ENCODE data around the gene RFX8. TPM values are rescaled to one million over a fixed set of nuclear protein-coding genes. Genes with fewer than 3 reads are reported as not detected.
A peak's percentile ranks its signal among the peaks of the same experiment; 100 is the strongest.

The RFX8 gene
- total RNA-seq, 4 donors from 2014 or later: 0.27 TPM; not detected in 3

DNA sequence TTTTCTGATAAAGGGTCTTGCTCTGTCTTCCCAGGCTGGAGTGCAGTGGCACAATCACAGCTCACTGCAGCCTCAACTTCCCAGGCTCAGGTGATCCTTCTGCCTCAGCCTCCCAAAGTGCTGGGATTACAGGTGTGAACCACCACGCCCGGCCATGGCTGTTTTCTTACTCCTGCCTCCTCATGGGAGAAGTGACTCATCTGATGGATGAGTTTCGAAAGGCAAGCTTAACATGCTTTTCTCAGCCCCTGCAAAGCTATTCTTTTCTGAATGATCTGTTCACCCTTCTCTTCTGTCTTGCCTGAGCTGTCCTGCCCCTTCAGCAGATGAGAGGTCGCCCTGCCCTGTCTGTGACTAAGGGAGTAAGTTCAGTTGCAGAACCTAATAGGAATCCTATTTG is 86.7 kb downstream of the RFX8 start:
- Histone ChIP-seq H3K9me3 (no peaks in the 10 kb centered on the region), H3K27ac (no peak overlapping the region), H3K4me1 (peaks cover 0 to 6% of the 10 kb centered on the region in 2 donors), H3K36me3 (no peaks in the 10 kb centered on the region), H3K27me3 (peaks cover 21 to 33% (median 27%) of the 10 kb centered on the region in 3 donors), H3K4me3 (no peak overlapping the region)
- DNase-seq (no peak), ATAC-seq (no peak)
- in situ Hi-C loops (cut with MboI; ENCODE audit: low sequenced_read_pairs in 4 of 4) (no loop called here), intact Hi-C loops (cut with DNase I; ENCODE audit: low total_unique reads) (no loop called here)
- TF ChIP-seq, protein P1, sequence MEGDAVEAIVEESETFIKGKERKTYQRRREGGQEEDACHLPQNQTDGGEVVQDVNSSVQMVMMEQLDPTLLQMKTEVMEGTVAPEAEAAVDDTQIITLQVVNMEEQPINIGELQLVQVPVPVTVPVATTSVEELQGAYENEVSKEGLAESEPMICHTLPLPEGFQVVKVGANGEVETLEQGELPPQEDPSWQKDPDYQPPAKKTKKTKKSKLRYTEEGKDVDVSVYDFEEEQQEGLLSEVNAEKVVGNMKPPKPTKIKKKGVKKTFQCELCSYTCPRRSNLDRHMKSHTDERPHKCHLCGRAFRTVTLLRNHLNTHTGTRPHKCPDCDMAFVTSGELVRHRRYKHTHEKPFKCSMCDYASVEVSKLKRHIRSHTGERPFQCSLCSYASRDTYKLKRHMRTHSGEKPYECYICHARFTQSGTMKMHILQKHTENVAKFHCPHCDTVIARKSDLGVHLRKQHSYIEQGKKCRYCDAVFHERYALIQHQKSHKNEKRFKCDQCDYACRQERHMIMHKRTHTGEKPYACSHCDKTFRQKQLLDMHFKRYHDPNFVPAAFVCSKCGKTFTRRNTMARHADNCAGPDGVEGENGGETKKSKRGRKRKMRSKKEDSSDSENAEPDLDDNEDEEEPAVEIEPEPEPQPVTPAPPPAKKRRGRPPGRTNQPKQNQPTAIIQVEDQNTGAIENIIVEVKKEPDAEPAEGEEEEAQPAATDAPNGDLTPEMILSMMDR (IDR thresholded peaks at IDR 0.05 in 4 of 5, conservative IDR thresholded peaks at IDR 0.05 in 1 of 5): no peak

DNA sequence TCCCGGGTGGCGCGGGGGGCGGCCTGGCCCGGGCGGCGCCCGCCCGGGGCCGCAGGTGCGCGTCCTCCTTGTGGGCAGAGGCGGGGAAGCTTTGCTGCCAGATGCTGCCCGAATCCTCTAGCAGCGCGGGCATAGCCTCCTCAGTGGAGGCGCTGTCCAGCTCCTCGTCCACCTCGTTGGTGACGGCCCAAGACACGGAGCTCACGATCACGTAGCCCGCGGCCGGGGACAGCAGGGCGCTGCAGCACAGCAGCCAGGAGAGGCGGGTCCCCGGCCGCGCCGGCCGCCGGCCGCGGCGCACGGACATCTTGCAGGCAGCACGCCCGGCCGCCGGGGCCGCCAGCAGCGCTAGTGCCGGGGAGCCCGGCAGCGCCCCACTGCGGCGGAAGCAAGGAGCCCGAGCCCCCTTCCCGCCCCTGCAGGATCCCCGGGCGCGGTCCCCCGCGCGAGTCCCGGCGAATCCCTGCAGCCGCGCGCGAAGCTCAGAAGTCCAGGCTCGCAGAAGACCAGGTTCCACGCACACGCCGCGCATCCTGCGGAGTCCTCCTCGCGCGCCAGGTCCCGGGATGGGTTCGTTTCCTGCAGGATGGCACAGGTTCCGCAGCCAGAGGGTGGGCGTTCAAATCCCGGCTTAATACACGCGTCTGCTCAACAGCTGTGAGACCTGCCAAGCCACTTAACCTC is 87.6 kb downstream of the RFX8 start, which contains the start of gene CREG2:
TSS of gene CREG2 (minus strand) at position 353 of the 684 bp plus-strand sequence. CDS start at position 307, 46 bp downstream.
- peak within 1 kb of the TSS; percentile 34 to 48 (median 41) for H3K4me3 ChIP-seq
- TF ChIP-seq POLR2A (IDR thresholded peaks at IDR 0.05): no peak
- TF ChIP-seq, protein P1 (IDR thresholded peaks at IDR 0.05 in 4 of 5, conservative IDR thresholded peaks at IDR 0.05 in 1 of 5): peak in 3 of 5 experiments; percentile 27 to 47 (median 27)
- in situ Hi-C loops (cut with MboI; ENCODE audit: low sequenced_read_pairs in 4 of 4): no loop called here
- H3K4me1 ChIP-seq: peaks cover 0 to 6% of the 10 kb centered on the region in 2 donors
- H3K9me3 ChIP-seq: no peaks in the 10 kb centered on the region
- ATAC-seq (peak; percentile 18 to 47), DNase-seq (peak in 1 of 2 donors; percentile 19)
- intact Hi-C loops (cut with DNase I; ENCODE audit: low total_unique reads): no loop called here
- peaks cover 21 to 33% (median 31%) of the 10 kb centered on the region in 3 donors for H3K27me3 ChIP-seq
- H3K27ac ChIP-seq: no peak within 1 kb of the TSS
- H3K36me3 ChIP-seq: no peaks in the 10 kb centered on the region

DNA sequence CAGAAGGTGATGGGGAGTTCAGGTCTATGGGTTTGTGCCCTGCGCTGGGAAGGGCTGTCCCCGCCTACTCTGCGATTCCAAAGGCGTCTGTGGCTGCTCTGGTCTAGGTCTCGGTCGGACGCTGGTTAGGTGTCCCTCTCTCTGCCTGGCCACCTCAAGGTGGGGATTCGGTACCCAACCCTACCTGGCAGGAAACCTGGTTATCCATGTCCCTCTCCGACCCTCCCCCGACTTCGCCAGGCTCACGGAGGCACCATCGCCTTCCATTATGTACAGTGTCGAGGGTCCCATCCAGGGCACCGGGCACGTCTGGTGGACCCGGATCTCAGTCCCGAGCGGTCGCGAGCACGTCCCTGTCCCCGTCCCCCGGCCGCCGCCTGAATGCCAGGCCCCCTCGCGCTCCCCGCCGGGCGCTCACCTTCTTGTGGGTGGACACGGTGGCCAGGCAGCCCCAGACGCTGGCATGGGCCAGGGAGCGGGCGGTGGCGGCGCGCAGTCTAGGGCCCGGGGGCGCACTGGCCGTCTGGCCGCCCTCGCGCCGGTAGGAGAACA is 88.2 kb downstream of the RFX8 start:
- DNase-seq (no peak), ATAC-seq (no peak)
- Histone ChIP-seq H3K4me1 (peaks cover 0 to 6% of the 10 kb centered on the region in 2 donors), H3K36me3 (no peaks in the 10 kb centered on the region), H3K27ac (no peak overlapping the region), H3K9me3 (no peaks in the 10 kb centered on the region), H3K27me3 (peaks cover 21 to 33% (median 31%) of the 10 kb centered on the region in 3 donors), H3K4me3 (peak overlapping the region; percentile 30 to 48 (median 41))
- in situ Hi-C loops (cut with MboI; ENCODE audit: low sequenced_read_pairs in 4 of 4) (no loop called here), intact Hi-C loops (cut with DNase I; ENCODE audit: low total_unique reads) (no loop called here)
- no peak for TF ChIP-seq POLR2A (IDR thresholded peaks at IDR 0.05)
- TF ChIP-seq, protein P1 (IDR thresholded peaks at IDR 0.05 in 4 of 5, conservative IDR thresholded peaks at IDR 0.05 in 1 of 5): no peak

DNA sequence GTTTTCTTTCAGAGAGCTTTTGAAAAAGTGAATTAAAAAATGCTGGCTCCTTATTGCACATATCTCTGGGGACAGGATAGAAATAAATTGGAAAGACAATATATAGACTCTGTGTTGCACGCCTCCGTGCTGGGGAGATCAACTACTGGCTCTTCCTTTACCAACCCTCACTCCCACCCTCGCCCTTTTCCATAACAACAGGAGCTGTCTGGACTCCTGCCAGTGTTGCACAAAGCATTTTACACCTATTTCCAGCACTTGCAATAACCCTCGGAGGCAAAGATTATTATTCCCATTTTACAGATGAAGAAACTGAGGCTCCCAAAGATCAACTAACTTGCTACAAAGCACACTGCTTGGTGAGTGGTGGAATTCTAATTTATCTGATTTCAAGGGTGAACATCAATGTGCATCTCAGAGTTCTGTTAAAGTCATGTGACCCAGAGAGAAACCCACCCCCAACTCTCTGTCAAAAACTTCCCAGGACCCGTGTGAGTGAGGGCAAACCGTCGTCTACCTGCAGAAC is 91.8 kb downstream of the RFX8 start:
- no peak overlapping the region for H3K4me3 ChIP-seq
- H3K36me3 ChIP-seq: no peaks in the 10 kb centered on the region
- TF ChIP-seq, protein P1 (IDR thresholded peaks at IDR 0.05 in 4 of 5, conservative IDR thresholded peaks at IDR 0.05 in 1 of 5): no peak
- TF ChIP-seq POLR2A (IDR thresholded peaks at IDR 0.05): no peak
- no peak overlapping the region for H3K27ac ChIP-seq
- peaks cover 21 to 31% (median 28%) of the 10 kb centered on the region in 3 donors for H3K27me3 ChIP-seq
- H3K4me1 ChIP-seq: peaks cover 0 to 6% of the 10 kb centered on the region in 2 donors
- ATAC-seq: no peak
- intact Hi-C loops (cut with DNase I; ENCODE audit: low total_unique reads): no loop called here
- no peaks in the 10 kb centered on the region for H3K9me3 ChIP-seq
- DNase-seq: no peak
- in situ Hi-C loops (cut with MboI; ENCODE audit: low sequenced_read_pairs in 4 of 4): no loop called here

Measured in gastrocnemius medialis (tissue), 4 donors.